Measurements from ENCODE around the gene TGFBR3.
"Not testable (repeated sequence)": the region's sequence is repeated elsewhere in the genome, so short reads cannot be mapped to it uniquely, and the experiment has no call there.

Gene TGFBR3

GRCh38 chr1:91846007-91846638 is 39.8 kb downstream of the TGFBR3 start:
- H3K4me3 Mint-ChIP-seq: no peak overlapping the region
- peaks cover 14% of the 10 kb centered on the region for H3K9me3 Mint-ChIP-seq

GRCh38 chr1:91844862-91845528 is 41.0 kb downstream of the TGFBR3 start:
- no peak for TF ChIP-seq CTCF (IDR thresholded peaks at IDR 0.05)
- DNase-seq: no peak
- Mint-ChIP-seq H3K4me3 (no peak overlapping the region), H3K27me3 (ENCODE audit: low read depth, poor library complexity) (no peaks in the 10 kb centered on the region), H3K4me1 (peaks cover 34% of the 10 kb centered on the region), H3K9me3 (peaks cover 14% of the 10 kb centered on the region), H3K27ac (peak overlapping the region; percentile 62), H3K36me3 (ENCODE audit: low read depth) (peaks cover 4% of the 10 kb centered on the region)

More at GRCh38 chr1:91846007-91846638, 39.8 kb downstream of the TGFBR3 start:
- no peak overlapping the region for H3K27ac Mint-ChIP-seq
- no peak for TF ChIP-seq CTCF (IDR thresholded peaks at IDR 0.05)
- peaks cover 34% of the 10 kb centered on the region for H3K4me1 Mint-ChIP-seq
- H3K27me3 Mint-ChIP-seq (ENCODE audit: low read depth, poor library complexity): no peaks in the 10 kb centered on the region
- no peak for DNase-seq
- peaks cover 4% of the 10 kb centered on the region for H3K36me3 Mint-ChIP-seq (ENCODE audit: low read depth)

DNA sequence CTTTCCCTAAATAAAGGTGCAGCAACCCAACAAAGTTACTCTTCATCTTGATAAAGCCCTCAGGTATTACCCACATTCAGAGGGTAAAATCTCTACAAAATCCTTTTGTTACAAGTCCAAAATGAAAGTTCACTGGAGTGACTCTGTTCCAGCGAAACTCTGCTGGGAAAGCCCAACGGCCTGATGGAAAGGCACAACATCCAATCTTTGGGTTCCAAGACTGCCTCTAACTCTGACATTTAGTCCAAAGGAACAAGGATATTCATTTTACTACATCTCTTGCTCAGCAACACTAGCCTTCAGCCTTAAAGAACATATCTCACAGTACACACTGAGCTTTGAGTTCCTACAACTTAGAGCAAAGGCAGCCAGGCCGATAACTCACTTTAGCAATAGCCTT is 42.1 kb downstream of the TGFBR3 start:
- Mint-ChIP-seq H3K27ac (peak overlapping the region; percentile 15), H3K9me3 (peaks cover 14% of the 10 kb centered on the region), H3K4me1 (peaks cover 34% of the 10 kb centered on the region), H3K27me3 (ENCODE audit: low read depth, poor library complexity) (no peaks in the 10 kb centered on the region), H3K4me3 (no peak overlapping the region), H3K36me3 (ENCODE audit: low read depth) (peaks cover 4% of the 10 kb centered on the region)
- no peak for DNase-seq
- TF ChIP-seq CTCF (IDR thresholded peaks at IDR 0.05): no peak

DNA sequence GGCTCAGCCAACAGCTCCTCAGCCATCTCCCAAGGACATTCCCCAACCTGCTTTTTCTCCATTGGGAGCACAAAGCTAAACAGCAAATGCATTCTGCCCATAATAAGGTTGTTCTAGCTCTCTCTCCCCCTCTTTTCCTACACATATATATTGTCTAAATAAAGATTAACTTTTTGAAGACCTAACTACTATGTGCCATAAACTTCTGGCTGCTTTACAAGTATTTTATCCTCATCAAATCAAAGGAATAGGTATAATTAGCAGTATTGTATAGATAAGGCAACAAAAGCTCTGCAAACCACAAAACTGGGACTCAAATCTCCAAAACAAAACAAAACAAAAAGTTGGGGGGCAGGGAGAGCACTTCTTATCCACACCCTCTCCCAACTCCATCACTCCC is 43.4 kb downstream of the TGFBR3 start:
- H3K27me3 Mint-ChIP-seq (ENCODE audit: low read depth, poor library complexity): no peaks in the 10 kb centered on the region
- H3K36me3 Mint-ChIP-seq (ENCODE audit: low read depth): peaks cover 4% of the 10 kb centered on the region
- H3K4me3 Mint-ChIP-seq: no peak overlapping the region
- no peak overlapping the region for H3K27ac Mint-ChIP-seq
- peaks cover 34% of the 10 kb centered on the region for H3K4me1 Mint-ChIP-seq
- no peak for DNase-seq
- no peak for TF ChIP-seq CTCF (IDR thresholded peaks at IDR 0.05)
- peaks cover 14% of the 10 kb centered on the region for H3K9me3 Mint-ChIP-seq

DNA sequence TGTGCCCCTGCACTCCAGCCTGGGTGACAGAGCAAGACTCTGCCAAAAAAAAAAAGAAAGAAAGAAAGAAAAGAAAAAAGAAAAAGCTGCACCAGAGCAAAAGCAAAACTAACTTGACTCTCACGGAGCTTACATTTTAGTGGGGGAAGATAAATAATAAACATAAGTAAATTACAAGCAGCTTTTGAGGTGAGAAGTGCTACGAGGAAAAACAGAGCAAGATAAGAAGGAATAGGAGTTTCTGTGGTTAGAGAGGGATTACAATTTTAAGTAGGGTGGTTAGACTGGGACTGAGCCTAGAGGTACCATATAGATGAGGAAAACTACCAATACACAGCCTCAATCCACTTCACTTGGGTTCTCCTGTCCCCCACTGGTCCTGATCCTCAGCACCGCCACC is 43.9 kb downstream of the TGFBR3 start:
- DNase-seq: no peak
- peaks cover 34% of the 10 kb centered on the region for H3K4me1 Mint-ChIP-seq
- no peak for TF ChIP-seq CTCF (IDR thresholded peaks at IDR 0.05)
- peaks cover 4% of the 10 kb centered on the region for H3K36me3 Mint-ChIP-seq (ENCODE audit: low read depth)
- H3K9me3 Mint-ChIP-seq: peaks cover 14% of the 10 kb centered on the region
- no peaks in the 10 kb centered on the region for H3K27me3 Mint-ChIP-seq (ENCODE audit: low read depth, poor library complexity)
- no peak overlapping the region for H3K27ac Mint-ChIP-seq
- no peak overlapping the region for H3K4me3 Mint-ChIP-seq

DNA sequence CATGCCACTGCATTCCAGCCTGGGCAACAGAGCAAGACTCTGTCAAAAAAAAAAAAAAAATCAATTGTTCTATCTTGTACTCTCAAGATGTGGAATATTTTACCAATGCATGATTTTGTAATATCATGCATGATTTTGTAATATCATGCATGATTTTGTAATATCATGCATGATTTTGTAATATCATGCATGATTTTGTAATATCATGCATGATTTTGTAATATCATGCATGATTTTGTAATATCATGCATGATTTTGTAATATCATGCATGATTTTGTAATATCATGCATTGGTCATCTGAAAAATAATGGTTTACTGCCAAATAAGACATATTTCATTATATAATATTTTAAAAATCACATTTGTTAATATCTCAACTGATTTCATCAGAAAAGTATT is 45.7 kb downstream of the TGFBR3 start:
- H3K36me3 Mint-ChIP-seq (ENCODE audit: low read depth); DNase-seq; H3K27me3 Mint-ChIP-seq (ENCODE audit: low read depth, poor library complexity); H3K4me3 Mint-ChIP-seq; H3K27ac Mint-ChIP-seq: not testable (repeated sequence)
- Mint-ChIP-seq H3K9me3 (peaks cover 14% of the 10 kb centered on the region), H3K4me1 (peaks cover 18% of the 10 kb centered on the region)
